ENCODE results near the gene IQCM.
"Not testable (repeated sequence)": the region's sequence is repeated elsewhere in the genome, so short reads cannot be mapped to it uniquely, and the experiment has no call there.

The IQCM gene

DNA sequence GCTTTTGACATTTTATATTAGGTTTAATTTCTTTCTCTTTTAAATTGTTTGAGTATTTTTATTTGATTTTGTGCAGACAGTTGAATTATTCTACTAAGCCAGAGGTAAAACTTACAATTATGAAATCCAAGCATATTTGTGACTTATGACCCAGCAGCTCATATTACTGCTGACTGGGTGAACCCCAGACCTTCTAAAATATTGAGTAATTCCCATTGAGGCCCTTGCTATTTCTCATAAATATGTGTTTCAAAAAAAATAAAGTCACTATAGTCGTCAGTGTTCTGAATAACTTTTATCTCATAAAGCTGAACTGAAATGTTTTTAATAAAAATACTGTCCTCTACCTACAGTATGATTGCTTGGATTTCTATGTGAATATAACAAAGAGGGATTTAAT lies 303.1 kb downstream of the IQCM start:
- in situ Hi-C loops (cut with MboI; ENCODE audit: low pct_unique_long_range_greater_than_20kb, low sequenced_read_pairs): no loop called here
- no peak for DNase-seq

DNA sequence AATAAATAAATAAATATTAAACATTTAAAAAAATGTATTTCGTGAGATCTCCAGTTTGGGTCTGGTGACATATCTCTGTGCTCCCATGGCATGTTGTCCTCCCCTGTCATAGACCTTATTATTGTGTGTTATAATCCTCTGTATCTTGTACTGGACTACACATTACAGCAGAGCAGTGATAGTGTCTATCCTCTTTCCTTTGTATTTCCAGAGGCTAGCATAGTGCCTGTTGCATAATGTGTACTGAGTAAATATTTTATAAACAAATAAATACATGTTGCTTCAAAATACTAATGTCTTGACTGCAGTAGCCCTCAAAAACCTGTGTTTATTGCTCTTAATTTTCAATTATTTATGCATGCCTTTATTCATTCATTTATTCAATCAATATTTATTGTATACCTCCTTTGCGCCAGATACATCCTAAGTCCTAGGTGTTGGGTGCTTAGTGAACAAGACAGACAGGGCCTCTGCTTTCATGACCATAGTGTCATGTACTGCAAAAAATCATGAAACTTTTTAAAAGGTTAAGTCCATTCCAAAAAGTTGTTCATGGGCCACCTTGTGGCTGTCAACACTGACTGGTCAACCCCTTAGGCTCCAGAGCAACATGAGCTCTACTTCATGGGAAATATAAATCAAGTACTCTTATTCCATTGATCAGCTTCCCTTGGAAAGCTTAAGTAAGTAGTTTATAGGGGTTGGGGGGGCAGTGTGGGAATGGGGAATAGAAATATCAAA lies 303.9 kb downstream of the IQCM start:
- no peak for DNase-seq
- in situ Hi-C loops (cut with MboI; ENCODE audit: low pct_unique_long_range_greater_than_20kb, low sequenced_read_pairs): no loop called here

DNA sequence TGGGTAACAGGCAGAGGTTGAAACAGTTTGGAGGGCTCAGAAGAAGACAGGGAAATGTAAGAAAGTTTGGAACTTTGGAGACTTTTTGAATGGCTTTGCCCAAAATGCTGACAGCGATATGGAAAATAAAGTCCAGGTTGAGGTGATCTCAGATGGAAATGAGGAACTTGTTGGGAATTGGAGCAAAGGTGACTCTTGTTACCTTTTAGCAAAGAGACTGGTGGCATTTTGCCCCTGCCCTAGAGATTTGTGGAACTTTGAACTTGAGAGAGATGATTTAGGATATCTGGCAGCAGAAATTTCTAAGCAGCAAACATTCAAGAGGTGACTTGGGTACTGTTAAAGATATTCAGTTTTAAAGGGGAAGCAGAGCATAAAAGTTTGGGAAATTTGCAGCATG lies 308.3 kb downstream of the IQCM start:
- DNase-seq; in situ Hi-C loops (cut with MboI; ENCODE audit: low pct_unique_long_range_greater_than_20kb, low sequenced_read_pairs): not testable (repeated sequence)

DNA sequence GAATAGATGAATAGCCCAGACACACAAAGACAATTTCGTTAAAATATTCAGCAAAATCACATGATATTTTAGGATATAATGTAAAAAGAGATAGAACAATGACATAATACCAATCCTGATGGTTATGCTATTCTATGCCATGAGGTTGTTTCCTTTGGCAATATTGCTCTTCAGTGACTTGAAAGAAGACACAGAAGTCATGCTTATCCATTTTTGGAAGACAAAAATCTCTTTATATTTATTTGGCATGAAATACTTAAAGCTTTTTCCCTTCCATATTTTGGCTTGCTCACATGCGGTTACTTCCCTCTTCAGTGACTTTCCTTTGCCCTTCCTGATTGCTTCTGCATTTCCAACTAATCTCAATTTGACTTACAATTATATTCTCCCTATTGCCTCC lies 314.8 kb downstream of the IQCM start:
- DNase-seq: no peak
- in situ Hi-C loops (cut with MboI; ENCODE audit: low pct_unique_long_range_greater_than_20kb, low sequenced_read_pairs): no loop called here

DNA sequence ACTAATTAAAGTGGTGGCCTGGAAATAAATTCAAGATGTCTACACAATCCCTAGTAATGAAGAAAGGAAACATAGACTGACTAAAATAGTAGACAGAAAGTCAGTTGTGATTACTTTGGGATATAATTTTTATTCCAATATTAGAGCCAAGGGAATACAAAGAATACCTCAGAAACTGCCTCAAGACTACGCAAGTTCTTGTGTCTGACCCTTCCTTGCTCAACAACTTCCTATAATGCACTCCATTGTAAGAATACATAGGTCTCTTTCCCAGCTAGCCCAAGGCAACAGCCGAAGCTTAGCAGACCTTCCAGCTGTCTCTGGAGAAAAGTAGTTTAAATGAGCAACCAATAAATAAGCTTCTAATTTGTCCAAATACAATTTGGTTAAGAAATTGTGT lies 315.9 kb downstream of the IQCM start:
- in situ Hi-C loops (cut with MboI; ENCODE audit: low pct_unique_long_range_greater_than_20kb, low sequenced_read_pairs): no loop called here
- DNase-seq: no peak

DNA sequence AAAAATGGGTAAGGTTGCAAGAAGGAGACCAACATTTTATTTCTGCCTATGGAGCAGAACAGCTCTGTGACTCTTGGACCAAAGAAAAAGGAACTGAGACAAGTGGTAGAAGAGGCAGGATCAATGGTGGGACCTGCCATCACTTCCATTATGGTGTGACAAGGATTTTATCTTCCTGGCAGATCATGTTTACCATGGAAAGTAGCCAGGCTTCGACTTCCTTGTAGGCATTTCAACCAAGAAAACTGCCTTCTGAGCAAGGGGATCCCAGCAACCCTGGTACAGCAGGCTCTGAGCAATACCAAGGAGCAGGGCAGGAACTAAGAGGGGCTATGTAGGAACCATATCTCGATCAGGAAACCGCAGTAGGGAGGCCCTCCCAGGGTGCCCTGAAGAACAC lies 317.4 kb downstream of the IQCM start:
- in situ Hi-C loops (cut with MboI; ENCODE audit: low pct_unique_long_range_greater_than_20kb, low sequenced_read_pairs): no loop called here

DNA sequence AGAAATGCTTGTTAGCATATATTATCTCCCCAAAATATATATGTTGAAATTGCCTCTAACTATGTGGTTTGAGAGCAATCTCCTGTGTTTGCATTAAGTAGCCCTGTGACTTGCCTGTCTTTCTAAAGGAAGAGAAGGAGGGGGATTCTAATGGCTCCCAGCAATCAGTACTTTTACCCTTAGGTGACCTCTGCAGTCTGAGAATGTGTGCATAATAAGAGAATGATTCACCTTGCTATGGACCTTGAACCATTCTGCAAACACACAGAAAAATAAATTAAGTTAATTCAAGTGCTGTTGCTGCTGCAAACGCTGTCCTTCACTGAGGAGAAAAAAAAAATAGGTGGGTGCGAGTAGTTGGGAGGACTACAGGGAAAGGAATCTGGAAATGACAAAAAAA lies 322.2 kb downstream of the IQCM start:
- in situ Hi-C loops (cut with MboI; ENCODE audit: low pct_unique_long_range_greater_than_20kb, low sequenced_read_pairs): no loop called here
- no peak for DNase-seq

More for the DNA sequence above, 317.4 kb downstream of the IQCM start:
- DNase-seq: peak; percentile 50

DNA sequence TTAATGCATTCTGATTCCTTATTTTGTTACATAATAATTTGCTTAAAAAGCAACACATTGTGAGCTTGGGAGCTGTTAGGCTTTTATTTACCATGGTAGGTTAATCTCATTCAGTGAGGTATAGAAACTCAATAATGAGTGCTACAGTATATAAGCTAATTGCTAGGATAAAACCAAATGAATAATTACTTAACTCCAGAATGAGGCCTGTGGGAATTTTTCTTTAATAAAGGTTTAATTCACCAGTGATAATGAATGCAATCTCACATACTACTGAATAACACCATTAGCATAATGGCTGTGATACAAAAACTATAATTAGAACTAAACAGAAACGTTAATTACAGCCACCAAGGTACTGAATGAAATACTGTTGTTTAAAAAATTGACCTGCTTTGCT lies 326.3 kb downstream of the IQCM start:
- no peak for DNase-seq
- in situ Hi-C loops (cut with MboI; ENCODE audit: low pct_unique_long_range_greater_than_20kb, low sequenced_read_pairs): no loop called here

DNA sequence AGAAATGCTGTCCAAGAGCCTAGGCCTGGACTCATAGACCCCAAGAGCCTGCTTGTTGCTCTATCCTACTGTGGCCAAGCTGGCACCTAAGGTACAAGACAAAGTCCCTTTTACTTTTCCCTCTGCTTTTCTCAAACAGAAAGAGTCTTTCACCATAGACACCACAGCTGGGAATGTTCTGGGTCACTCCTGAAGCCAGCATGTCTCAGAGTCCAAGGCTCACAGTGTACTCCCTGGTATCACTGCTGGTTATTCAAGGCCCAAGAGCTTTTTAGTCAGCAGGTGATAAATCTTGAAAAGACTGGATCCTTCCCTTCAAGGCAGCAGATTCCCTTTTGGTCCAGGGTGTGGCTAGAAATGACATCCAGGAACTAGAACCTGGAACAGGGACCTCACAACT lies 328.8 kb downstream of the IQCM start:
- no peak for DNase-seq
- in situ Hi-C loops (cut with MboI; ENCODE audit: low pct_unique_long_range_greater_than_20kb, low sequenced_read_pairs): no loop called here

DNA sequence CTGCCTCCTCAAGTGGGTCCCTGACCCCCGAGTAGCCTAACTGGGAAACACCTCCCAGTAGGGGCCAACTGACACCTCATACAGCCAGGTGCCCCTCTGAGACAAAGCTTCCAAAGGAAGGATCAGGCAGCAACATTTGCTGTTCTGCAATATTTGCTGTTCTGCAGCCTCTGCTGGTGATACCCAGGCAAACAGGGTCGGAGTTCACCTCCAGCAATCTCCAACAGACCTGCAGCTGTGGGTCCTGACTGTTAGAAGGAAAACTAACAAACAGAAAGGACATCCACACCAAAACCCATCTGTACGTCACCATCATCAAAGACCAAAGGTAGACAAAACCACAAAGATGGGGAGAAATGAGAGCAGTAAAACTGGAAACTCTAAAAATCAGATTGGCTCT lies 347.0 kb downstream of the IQCM start:
- in situ Hi-C loops (cut with MboI; ENCODE audit: low pct_unique_long_range_greater_than_20kb, low sequenced_read_pairs); DNase-seq: not testable (repeated sequence)

DNA sequence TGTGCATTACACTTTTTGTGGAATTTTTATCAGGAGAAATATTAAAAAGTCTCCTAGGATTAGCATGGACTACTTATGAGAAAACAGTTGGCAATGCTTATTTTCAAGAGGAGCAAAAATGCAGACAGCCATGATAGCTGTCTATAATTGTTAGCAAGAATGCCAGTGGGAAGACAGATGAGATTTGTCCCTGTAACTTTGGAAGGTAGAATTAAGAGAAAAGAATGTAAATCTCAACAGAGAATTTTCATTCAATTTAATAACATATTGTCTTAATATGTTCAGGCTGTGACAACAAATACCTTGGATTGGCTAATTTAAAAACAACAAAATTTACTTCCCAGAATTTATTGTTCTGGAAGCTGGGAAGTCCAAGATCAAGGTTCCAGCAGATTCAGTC lies 349.2 kb downstream of the IQCM start:
- no peak for DNase-seq
- in situ Hi-C loops (cut with MboI; ENCODE audit: low pct_unique_long_range_greater_than_20kb, low sequenced_read_pairs): no loop called here

DNA sequence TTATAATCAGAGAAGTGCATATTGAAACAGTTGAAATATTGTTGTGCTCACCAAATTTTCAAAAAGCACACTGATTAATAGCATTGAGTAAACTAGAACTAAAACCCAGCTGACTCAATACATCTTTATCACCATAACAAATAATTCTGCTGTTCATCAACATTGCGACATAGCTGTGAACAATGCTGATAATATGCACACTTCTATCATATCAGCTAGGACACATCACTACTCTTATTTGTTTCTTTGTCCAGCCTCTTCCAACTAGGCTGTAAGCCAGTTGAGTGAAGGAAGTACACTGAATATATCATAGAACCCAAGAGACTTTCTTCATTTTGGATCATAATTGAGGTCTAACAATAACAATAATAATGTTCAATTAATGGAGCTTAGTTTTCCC lies 349.7 kb downstream of the IQCM start:
- DNase-seq: no peak
- in situ Hi-C loops (cut with MboI; ENCODE audit: low pct_unique_long_range_greater_than_20kb, low sequenced_read_pairs): no loop called here

DNA sequence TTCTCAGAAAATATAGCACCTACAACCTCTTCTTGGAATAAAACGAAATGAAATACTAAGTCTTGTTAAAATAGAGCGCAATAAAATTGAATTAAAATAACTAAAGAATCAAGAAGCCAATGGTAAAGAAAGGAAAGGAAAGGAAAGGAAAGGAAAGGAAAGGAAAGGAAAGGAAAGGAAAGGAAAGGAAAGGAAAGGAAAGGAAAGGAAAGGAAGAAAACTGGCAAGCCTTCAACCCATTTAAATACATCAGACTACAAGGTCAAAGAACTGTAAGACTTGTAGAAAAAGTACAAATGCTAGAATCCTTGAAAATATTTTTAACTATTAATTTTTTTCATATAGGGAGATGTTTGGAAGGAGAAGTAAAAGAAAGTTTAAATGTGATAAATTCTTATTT lies 372.1 kb downstream of the IQCM start:
- DNase-seq: no peak
- in situ Hi-C loops (cut with MboI; ENCODE audit: low pct_unique_long_range_greater_than_20kb, low sequenced_read_pairs): no loop called here

DNA sequence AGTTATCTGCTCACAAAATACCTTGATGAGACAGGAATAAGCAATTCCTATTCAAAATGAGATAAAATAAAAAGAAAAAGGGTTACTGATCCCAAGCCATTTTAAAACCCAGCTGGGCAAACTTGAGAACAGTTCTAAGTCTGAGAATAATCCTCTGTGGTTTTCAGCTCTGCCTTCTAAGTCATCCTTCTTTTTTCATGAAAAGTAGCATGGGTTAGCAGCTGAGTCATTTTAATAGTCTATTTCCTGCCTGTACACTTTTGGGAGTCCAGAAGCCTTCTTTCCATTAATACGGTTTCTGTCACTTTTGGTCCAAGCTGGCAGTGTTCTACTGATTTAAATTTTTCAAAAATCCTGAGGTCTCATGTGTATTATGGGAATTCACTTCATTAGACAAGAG lies 374.3 kb downstream of the IQCM start:
- in situ Hi-C loops (cut with MboI; ENCODE audit: low pct_unique_long_range_greater_than_20kb, low sequenced_read_pairs): no loop called here
- DNase-seq: no peak

DNA sequence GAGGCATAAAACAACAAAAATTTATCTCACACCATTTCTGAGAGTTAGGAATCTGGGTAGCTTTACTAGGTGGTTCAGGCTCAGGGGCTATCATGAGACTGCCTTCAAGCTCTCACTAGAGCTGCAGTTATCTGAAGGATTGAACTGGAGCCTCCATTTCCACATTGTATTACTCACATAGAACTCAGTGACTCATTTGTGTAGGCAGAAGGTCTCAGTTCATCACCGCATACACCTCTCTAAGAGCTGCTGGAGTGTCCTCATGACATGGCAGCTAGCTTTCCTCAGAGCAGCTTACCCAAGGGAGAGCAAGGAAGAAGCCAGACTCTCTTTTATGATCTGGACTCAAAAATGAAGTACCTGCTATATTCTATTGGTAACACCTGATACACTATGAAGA lies 389.2 kb downstream of the IQCM start:
- in situ Hi-C loops (cut with MboI; ENCODE audit: low pct_unique_long_range_greater_than_20kb, low sequenced_read_pairs): no loop called here
- no peak for DNase-seq

DNA sequence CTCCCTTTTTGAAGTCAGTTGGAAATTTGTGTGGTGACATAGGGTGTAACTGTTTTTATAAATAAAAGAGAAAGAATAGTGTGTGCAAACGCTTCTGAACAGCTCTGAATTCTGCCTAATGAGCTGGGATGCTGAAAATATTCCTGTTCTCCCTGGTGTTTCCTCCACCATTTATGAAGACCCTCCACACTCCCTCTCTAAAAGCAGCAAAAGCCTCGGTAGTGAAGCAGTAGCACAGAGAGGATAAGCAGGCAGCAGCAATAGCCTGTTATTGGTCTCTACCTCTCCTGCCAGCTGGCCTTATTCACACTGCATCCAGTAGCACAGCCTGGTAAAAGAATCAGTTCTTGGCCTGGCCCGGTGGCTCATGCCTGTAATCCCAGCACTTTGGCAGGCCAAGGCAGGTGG lies 406.1 kb downstream of the IQCM start:
- no peak for DNase-seq
- in situ Hi-C loops (cut with MboI; ENCODE audit: low pct_unique_long_range_greater_than_20kb, low sequenced_read_pairs): no loop called here

DNA sequence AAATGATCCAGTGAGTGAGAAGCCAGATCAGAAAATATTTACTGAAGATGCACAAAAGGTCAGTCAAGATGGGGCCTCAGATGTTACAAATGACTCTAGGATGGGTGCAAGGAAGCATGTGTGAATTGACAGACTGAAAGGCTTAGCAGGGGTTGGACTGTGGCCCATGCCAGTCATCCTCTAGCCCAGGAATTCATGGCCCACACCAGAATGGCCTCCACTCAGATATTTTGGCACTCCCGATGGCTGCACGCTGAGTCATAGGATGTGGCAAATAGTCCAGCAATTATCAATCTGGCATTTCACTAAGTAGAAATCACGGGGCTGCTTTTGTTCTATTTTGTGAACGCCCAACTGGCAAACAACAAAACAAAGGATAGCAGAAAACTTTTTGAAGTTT lies 406.5 kb downstream of the IQCM start:
- in situ Hi-C loops (cut with MboI; ENCODE audit: low pct_unique_long_range_greater_than_20kb, low sequenced_read_pairs): no loop called here
- no peak for DNase-seq

DNA sequence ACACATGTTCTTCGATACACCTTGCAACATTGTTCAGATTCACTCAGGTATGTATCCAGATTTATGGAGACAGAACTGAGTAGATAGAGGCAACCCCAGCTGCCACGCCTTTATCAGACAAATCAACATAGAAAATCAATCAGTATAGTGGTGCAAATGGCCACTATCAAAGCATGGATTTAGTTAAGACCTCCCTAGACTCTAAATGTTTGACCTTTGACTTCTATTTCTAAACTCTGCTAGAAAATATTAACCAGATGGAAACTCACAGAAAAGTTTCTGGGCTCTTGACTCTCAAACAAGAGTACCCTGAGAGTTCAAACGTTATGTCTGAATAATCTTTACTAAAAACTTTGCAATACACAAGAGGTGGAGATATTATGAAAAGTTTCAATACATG lies 411.5 kb downstream of the IQCM start:
- in situ Hi-C loops (cut with MboI; ENCODE audit: low pct_unique_long_range_greater_than_20kb, low sequenced_read_pairs): no loop called here

DNA sequence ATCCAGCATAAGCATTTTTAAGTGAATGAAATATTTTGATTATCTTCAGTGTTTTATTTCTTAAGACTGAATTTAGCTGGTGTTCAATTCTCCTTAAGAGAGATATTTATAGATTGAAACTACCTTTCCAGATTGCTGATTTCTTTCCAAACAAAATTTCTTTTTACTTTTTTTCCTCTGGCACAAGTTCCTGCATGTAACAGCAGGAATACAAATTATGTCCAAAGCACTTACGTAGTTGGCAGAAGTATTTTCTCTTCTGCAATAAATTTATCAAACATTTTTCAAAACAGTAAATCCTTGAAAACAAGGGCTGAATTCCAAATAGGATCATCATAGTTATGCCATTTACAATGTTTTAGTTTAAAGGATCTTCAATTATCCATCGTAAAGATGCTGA lies 412.6 kb downstream of the IQCM start:
- DNase-seq: no peak
- in situ Hi-C loops (cut with MboI; ENCODE audit: low pct_unique_long_range_greater_than_20kb, low sequenced_read_pairs): no loop called here

More for the DNA sequence above, 411.5 kb downstream of the IQCM start:
- no peak for DNase-seq

DNA sequence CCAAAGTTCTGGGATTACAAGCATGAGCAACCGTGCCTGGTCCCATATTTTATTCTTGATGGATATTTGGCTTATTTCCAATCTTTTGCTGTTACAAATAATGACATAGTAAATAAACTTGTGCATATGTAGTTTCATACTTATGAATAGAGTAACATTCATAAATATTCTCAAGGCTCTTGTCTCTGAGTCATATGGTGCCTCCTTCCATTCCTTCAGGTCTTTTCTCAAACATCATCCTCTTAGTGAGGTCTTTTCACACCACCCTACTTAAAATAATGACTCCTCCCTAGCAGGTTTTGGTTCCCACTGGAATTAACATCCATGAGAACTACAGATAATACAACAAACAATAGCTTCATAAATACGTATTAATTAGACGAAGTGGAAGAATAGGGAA lies 416.6 kb downstream of the IQCM start:
- DNase-seq: no peak
- in situ Hi-C loops (cut with MboI; ENCODE audit: low pct_unique_long_range_greater_than_20kb, low sequenced_read_pairs): no loop called here

DNA sequence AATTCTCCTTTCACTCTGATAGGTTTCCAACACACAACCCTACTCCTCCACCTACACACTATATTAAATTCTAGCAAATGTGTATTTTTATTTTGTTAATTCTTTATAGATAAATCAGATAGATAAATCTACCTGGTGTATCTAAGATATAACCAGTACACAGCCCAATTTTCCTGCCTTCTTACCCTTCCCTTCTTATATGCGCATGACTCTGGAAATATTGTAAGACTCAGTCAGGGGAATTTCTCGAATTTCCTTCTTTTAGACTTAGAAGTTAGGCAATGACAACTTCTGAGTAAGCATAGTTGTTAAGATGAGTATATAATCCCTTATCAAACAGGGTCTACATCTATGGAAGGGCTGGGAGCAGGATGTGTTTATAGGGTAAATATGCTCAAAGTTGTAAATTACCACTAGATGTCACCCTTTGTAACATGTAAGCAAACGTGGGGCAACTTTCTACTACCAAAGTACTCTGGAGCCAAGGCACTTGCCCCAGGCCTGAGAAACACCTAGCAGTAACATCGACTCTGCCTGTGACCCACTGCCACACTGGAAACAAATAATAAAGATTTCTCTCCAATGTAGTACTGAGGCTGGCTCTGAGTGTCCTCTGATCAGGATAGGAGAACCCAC lies 444.7 kb downstream of the IQCM start:
- in situ Hi-C loops (cut with MboI; ENCODE audit: low pct_unique_long_range_greater_than_20kb, low sequenced_read_pairs): no loop called here

More for the DNA sequence above, 444.7 kb downstream of the IQCM start:
- peak; percentile 56 for DNase-seq

Data from KBM-7 (cell line).